CD4-positive, alpha-beta T cell treated with Interferon gamma for 1 hour (primary cell): ENCODE results near the gene ETS1.
"Not testable (repeated sequence)": the region's sequence is repeated elsewhere in the genome, so short reads cannot be mapped to it uniquely, and the experiment has no call there.

ENCODE experiments used
- DNase-seq: peaks from one replicate; pipeline ENCODE4 v3.0.0-alpha.2; 2020

ETS1 gene

DNA sequence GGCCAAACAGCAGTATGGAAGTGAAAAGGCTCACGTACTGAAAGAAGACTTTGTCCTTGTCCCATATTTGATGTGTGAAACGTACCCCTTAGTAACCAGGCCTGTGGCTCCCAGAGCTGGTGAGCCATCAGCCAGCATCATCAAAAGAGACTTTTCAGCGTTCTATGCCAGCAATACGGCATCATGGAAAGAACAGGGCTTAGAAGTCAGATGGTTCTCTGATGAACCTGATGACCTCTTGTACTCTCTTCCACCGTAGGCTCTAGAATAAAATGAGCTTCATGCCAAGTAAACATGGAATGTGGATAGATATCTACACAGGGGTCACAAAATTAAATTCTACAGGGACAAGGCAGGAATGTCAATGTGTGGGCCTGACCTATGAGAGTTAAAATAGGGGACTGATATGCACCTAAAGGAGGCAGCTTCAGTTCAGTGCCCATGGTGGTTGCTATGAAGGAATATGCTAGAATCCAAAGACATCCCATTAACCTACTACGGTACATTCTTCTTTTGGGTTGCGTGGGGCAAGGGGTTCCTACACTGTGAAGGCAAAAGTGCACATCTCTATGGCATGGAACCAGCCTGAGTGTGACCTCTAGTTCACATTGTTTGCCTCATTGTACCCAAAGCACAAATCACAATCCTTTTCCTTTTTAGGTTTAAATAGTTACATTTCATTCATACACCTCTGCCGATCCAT is 130.6 kb downstream of the ETS1 start:
- no peak for DNase-seq

DNA sequence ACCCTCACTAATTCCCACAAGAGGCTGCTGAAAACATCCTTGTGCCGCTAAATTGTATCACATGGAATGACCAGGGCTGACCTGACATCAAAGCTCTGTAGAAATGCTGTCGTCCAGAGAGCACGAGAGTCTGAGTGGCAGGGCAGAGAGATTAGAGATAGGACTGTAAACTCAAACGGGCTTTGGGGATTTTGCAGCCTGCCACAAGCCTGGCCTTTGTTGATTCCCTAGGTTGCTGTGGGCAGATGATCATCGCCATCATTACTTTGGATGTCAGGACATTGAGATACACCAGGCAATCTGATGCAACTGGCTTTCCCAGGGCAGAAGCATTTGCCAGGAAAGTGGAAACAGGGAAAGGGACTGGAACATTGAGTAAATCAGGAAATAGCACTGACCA is 131.6 kb downstream of the ETS1 start:
- no peak for DNase-seq

DNA sequence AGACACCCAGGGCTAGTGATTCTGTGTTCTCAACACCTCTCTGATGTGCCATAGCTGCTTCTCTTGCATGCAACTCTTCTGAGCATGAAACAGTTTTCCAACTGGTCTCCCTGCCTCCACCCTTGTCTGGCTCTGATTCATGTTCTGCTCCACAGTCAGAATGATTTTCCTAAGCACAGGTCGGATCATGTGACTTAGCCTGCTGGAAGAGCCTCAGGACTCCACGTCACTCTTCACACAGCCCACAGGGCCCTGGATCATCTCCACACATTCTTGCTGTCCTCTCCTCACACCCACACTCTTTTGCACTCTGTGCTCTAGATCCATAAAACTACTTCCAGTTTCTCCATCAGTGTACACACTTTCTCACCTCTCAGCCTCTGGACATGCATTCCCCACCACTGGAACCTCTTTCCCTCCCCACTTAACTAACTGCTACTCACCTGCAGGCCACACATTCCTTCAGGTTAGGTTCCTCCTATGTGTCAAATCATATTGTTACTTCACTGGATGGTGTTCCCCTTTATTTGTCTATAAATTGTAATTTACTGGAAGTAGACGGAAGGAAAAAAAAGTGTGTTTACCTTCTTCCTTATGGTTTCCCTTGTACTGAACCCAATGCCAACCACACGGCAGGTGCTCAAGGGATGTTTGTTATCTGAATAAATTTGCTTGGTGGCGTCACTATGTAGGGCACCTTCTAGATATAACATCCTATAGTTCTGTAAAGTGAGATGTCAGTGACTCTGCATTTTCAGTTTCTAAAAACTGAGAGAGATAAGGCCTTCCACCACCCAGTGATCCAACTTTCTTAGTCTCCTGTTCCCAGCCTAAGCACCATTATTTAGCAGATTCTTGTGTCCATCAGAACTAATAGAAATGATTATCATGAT is 133.7 kb downstream of the ETS1 start:
- no peak for DNase-seq

DNA sequence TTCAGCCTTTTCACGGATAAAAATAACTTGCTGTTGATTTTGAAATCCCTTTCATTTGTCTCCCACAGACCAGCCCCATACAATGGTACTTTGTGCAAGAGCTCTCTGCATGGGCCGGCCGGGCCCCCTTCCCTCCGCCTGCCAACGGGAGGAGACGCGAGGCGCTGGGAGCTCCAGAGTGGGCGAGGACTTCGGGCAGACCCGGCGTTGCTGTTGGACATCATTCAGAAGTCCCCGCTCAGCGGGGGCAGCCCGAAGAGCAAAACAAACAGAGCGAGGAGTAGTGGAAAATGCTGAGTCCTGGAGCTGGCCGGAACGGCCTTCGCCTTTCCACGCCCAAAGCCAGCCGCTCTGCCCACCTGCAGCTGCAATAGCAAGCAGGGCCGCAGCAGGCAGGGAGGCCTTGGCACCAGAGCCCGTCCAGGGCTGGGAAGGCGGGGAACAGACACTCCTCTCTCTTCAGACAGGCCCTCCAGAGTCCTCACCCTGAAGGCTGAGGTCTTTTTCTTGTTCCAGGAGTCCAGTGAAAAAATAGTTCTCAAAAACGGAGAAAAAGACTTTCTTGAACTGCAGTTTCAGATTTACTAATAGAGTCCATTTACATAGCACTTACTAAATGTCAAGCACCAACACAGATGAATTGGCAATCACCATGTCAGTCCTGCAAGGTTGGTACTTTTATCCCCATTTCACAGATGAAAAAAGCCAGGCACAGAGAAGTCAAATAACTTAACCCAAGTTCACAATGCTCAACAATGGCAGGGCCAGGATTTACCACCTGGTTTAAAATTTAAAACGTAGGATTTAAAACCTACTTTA is 135.5 kb downstream of the ETS1 start:
- no peak for DNase-seq

DNA sequence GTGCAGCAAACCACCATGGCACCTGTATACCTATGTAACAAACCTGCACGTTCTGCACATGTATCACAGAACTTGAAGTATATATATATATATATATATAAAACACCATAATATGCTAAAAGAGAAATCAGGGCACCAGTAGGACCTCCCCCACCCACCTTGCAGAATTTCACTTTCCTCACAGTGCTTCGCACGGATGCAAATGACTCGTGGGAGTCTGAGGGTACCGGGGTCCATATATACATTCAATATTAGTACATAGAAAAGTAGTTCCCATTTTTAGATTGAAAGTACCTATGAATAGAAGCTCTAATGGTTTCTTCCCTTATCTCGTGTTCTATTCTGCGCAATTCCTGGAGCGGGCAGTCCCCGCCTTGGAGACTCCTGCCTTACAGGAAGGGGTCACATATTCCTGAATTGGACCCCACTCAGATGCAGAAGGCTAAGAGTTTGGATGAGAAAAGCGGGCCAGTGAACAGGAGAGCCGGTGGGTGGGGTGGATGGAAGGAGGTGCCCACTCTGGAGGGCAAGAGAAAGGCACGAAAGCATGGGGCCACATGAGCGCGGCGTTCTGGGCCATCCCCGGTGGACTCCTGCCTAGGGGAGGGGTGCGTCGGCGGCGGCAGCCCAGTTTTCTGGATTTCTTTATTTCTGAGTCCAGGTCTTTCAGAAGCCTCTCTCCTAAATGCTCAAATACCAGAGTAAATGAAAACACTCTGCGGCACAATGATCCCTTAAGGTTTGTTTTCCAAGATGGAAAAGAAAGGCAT is 136.3 kb downstream of the ETS1 start:
- no peak for DNase-seq

DNA sequence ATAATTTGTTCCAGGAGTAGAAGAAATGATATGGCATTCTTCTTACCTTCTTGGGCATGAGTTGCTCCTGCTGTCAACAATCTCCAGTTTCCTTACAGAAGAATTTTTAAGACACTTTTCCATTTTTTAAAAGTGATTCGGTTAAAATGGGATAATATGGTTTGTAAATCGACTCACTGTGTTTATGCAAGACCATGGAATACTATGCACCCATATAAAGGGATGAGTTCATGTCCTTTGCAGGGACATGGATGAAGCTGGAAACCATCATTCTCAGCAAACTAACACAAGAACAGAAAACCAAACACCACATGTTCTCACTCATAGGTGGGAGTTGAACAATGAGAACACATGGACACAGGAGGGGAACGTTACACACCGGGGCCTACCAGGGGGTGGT is 136.9 kb downstream of the ETS1 start:
- DNase-seq, result not testable (repeated sequence)

DNA sequence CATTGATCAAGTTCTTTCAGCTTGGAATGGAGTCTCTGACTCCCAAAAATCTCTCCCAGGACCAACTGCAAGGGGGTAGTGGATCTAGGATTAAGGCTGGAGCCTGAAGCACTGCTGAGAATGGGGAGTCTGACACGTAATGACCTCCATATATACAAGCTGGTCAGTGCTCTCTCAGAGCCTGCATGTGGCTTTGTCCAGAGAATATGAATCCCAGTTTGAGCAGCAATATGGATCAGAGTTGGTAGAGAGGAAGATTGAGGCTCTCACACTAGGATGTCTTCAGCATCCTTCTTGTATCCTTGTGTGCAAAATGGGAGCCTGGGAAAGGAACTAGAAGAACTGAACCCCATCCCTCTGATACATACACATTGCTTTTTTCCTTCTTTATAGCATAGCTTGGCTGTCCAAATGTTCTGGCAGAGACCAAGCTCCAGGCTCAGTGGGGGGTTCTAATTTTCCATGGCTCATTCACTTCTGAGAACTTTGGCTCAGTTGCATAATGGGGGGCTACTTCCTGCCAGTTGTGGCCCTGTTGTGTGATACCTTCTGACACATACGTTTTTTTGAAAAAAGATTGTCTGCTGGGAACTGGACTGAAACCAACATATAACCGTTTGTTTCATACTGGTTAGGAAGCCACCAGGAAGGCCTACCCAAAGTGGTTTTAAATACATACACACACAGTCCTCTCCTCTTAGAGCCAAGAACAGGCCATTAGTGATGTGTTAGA is 138.2 kb downstream of the ETS1 start:
- DNase-seq, result no peak

DNA sequence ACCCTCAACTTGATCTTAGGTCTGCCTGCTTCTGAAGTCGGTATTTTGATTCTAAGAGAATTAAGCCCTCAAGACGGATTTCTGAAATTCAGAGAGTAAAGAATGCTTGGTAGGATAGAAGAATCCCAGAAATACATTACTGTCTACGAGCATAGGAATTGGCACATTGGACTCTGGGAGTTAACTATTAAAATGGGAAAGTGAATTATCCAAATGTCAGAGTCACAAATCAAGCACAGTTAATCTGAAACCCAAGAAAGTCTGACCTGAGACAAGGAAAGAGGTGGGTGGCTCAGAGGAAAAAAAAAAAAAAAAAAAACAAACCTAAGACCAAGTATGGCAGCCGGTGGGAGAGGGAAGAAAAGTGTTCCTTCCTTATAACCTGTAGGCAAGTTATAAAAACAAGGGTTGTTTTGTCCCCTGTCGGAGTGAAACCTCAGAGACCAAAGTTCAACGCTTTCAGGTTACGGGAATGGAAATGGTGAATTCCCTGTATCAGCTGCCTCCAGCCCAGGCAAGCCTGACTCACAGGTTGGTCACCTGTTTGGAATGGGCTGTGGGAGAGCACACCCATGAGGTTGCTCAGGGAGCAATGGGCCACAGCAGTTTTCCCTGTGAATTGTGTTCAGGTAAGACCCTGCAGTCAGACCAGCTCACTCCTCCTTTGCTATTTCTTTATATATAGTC is 139.0 kb downstream of the ETS1 start:
- no peak for DNase-seq

DNA sequence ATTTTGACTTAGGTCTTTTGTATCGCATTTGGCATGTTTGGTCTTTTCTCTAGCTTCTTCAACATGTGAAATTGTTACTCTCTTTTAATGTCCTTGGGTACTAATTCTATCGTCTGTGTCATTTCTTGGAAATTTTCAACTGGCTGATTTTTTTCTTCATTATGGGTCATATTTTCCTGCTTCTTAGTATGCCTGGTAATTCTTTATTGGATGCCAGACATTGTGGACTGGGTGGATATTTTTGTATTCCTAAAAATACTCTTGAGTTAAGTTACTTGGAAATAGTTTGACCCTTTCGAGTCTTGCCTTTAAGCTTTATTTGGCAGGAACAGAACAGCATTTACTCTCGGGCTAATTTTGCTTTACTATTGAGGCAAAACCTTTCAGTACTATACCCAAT is 140.1 kb downstream of the ETS1 start:
- DNase-seq, result no peak

DNA sequence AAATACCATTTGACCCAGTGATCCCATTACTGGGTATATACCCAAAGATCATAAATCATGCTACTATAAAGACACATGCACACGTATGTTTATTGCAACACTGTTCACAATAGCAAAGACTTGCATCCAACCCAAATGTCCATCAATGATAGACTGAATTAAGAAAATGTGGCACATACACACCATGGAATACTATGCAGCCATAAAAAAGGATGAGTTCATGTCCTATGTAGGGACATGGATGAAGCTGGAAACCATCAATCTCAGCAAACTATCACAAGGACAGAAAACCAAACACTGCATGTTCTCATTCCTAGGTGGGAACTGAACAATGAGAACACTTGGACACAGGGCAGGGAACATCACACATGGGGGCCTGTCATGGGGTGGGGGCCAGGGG is 141.4 kb downstream of the ETS1 start:
- DNase-seq, result not testable (repeated sequence)

DNA sequence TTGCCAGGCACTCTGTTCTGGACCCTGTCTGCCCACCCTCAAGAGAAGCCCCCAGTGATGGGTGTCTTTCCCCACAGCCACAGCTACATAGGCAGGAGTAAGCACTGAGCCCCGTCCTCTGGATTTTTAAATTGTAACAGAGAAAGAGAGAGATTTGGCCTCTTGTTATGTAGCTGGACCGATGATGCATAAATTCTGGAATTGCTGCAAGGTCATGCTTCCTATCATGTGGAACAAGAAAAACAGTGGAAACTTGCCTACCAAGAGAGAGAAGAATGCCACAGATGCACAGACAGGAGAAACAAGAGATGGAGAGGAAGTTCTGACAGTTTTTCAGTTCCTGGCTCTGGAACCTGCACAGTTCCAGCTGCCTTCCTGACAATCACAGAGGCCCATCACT is 150.2 kb downstream of the ETS1 start:
- DNase-seq, result no peak

DNA sequence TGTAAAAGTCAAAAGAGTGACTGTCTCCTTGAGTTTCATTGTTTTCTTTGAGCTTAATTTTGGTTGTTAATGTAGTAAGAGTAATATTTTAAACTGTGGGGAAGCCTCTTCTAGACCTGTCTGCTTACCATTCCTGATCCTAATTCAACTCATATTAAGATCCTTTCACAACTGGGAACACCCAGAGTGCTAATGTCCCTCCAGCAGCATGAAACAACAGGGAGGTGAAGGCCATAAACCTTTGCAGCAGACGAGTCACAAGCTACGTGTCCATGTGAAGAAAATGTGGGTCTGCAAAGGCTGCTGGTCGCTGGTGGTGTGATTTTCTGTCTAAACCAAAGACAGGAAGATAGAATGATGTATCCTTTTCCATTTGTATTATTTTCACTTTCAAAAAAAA is 152.5 kb downstream of the ETS1 start:
- no peak for DNase-seq

DNA sequence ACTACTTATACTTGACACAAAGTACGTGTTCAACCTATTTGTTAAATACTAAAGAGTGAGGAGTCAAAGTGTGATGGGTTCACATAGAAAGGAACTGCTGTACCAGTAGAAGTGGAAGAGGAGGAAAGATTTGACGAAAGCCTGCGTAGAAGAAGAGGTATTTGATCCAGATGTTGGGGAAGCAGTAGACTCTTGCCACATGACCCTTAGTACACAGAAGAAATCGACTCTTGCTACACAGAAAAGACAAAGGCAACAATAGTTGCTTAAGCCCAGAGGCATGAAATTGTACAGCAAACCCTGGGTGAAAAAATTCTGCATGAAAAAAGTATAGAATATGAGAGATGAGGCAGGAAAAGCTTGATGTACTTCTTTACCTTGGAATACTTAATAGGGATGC is 152.9 kb downstream of the ETS1 start:
- DNase-seq, result no peak

DNA sequence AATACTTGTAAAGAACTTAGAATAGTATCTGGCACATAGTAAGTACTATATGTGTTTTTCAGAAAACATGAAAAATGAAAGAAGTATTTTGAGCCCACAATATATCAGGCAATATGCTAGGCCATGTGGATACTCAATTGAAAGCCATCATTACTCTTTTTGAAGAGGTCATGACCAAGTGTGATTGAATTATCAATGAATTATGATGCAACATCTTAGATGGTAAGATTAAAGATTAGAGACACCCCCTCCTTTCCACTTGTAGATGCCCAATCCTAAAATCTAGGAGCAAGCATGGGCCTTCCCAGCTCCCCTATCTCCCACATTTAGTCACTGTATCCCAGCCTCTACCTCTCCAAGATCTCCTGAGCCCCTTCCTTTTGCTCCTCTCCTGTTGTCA is 154.4 kb downstream of the ETS1 start:
- no peak for DNase-seq

DNA sequence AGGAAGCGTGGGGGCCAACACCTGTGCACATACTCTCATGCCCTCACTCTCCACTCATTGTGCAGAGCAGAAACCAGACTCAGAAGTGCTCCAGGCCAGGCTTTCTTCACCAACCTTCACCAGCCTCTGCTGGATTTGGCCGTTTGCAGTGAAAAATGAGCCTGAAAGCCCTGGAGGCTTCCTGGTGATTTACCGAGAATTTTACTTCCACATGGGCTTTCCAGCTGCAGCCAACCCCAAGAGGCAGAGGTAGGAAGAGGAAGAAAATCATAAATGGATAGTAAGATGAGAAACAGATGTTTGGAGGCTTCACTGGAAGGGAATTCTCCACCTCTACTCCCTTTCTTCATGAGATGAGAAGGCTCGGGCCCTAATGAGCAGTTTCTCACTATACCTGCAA is 155.4 kb downstream of the ETS1 start:
- no peak for DNase-seq

DNA sequence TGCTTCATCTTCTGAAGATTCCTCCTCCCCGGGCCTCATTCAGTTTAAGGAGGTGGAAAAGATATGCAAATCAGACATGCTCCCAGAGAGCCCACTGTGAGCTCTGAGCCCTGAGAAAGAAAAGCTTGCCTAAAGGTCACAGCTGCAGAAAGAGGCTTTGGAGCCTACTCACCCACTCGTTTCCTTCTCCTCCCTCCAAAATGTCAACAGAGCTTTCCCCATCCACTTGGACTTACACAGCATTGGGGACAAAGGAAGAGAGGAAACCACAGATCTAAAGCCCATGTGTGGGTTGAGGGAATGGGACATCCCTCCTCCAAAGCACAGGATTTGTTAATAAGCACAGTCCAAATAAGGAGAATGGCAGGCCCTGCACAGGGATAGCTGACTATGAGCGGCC is 158.4 kb downstream of the ETS1 start:
- DNase-seq, result no peak

DNA sequence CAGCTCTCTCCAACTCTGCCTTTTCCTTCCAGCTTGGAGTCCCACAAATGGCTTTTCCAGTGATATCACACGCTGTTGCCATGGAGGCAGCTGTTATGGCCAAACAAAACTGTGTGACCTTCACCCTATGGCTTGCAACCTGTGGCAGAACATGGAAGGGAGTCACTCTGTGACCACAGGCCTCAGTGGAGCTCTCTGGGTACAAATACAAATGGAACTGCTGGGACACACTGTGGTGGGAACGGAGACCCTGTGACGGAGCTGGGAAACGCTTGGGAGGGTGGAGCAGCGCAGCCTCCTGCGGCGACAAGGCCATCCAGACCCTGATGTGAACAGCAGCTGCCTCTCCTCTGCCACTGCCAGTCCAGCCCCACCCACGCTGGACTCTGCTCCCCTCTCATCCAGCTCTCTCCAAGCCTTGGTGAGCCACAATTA is 162.5 kb downstream of the ETS1 start:
- no peak for DNase-seq

DNA sequence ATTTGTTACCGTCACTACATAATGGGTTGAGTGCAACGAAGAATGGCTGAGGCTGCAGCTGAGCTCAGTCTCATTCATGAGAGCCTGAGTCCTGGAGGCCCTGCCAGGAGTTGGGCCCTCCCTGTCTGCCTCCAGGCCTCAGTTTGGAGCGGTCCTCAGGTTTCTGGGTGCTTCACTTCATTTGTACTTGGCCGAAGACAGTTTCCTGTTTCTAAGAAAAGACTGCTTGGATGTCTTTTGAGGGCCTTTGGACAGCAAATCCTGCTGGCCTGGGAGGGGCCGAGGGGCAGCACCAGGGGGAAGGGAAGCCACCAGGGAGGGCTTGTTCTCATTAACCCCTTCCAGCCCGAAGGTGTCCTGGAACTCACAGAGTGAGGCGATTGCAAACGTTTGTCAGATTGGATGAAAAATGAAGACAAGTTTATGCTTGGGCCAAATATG is 163.1 kb downstream of the ETS1 start:
- DNase-seq, result no peak

DNA sequence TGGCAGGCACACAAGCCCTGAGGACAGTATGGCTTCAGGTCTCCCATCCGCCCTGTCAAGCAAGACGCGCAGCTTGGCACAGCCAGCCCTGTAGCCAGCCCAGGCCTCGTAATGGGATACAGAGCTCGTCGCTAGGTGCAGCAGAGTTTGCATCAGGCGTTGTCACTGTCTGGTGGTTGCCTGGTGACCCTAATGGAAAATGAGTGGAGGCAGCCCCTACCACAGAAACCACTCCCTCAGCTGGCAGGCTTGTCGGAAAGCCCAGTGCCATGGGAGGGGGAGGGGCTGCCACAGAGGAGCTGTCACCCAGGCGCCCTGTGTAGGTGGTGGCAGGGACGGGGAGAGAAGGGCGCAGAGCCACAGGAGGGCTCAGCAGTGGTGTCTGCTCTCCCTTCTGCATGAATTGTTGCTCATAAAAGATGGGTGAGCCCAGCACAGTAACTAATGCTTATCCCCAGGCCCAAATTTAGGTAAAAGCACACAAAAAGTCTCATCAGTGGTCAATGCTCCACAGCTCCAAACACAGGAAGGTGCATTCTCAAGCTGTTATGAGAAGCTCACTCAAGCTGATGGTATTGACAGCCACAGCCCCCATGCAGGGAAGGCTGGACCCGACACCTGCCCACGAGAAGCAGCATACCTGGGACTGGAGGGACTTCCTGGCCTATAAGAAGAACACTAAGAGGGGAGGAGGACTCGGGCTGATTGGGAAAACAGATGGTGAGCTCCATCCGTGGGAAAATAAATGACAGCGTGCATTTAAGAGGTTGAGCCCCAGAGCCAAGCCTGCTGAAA is 164.6 kb downstream of the ETS1 start:
- DNase-seq, result peak; percentile 90

DNA sequence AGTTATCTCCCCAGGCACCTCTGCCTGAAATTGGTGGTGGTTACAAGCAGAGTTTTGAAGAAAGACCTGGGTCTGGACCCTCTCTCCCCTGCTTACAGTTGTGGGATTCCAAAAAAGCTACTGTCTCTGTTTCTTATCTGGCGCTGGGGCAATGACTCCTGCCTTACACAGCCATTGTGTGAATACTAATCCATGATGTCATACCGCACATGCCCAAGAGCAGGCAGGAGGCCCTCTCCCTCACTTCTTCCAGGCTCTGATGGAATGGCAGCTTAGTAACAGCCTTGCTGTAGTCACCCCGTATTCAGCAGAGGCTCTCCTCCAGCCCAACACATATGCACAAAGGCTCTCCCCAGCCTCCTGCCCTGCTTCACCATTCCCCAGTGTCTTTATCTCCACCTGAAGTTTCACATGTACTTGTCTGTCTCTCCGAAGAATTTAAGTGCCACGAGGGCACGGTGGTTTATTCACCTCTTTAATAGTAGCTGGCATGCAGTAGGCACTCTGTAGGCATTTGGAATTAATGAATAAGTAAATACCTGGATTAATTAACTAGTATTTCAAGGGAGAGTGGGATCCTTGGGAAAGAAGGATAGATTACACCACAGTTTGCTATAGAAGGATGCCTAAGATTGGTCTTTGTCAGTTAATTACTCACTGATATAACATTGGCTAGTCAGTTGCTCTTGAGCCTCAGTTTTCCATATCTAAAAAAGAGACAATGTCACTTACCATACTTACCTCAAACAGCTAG is 165.6 kb downstream of the ETS1 start:
- no peak for DNase-seq
